HG02943 (cell line): ENCODE results near the gene OBSCN.
"Not testable (repeated sequence)": the region's sequence is repeated elsewhere in the genome, so short reads cannot be mapped to it uniquely, and the experiment has no call there.

Experiments
- ATAC-seq: cut with Tn5 transposase; IDR thresholded peaks from one replicate; pipeline ENCODE4 v1.9.1; 2021; ENCODE audit warnings: mild to moderate bottlenecking, low read depth, moderate library complexity; ENCODE audit not compliant: unreplicated experiment

OBSCN gene

DNA sequence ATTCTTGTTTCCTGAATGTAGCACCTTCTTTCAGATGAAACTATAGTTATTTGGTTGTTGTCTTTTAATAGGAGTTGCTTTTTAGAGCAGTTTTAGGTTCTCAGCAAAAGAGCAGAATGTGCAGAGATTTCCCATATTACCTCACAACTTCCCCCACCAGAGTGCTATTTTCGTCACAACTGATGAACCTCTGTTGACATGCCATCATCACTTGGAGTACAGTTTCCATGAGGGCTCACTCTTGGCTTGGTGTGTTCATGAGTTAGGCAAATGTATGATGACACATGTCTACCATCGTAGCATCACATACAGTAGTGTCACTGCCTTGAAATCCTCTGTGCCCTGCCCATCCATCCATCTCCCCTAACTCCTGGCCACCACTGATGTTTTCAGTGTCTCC is 38.5 kb upstream of the OBSCN start:
- ATAC-seq: no peak

DNA sequence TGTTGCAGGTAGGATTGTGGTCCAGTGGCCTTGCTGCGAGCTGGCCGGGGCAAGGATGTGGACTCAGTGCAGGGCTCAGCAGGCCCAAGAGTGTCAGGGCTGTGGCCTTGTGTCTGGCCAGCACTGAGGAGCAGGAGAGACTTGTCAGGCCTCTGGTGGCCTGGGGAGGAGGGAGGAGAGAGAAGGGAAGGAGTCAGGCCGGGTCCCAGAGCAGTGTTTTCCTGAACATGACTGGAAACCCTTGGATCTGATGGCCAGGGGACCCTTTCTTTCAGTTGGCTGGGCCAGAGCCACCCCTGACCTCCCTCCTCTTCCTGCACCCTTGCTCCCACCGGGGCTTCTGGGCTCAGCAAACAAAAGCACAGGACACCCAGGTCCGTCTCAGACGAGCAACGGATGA is 37.2 kb upstream of the OBSCN start:
- ATAC-seq: no peak

DNA sequence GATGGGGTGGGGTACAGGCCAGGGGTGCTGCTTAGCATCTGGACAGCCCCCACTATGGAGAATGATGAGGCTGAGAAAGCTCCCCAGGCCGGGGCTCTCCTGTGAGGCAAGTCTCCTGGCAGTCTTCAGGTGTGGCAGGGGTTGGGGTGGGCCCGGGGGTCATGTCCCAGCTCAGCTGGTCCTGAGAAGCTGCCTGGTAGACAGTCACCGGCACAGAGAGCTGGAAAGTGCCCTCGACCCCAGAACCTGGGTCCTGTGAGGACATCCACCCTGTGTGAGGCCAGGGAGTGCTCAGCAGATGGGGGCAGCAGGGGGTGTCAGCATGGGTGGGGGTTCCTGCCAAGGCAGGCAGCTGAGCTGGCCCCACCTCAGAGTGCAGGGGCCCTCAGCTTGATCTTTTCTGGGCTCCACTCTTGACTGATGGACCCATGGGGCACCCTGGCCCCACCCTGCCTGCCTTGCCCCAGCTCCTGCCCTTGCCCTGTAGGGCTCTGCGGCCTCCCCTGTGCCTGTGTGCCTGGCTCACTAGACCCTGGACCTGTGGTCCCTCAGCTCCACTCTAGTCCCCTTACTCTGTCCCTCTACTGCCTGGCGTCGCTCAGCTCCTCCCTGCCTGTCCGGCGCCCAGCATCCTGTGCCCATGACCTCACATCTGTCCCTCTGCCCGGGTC is 36.5 kb upstream of the OBSCN start:
- no peak for ATAC-seq

DNA sequence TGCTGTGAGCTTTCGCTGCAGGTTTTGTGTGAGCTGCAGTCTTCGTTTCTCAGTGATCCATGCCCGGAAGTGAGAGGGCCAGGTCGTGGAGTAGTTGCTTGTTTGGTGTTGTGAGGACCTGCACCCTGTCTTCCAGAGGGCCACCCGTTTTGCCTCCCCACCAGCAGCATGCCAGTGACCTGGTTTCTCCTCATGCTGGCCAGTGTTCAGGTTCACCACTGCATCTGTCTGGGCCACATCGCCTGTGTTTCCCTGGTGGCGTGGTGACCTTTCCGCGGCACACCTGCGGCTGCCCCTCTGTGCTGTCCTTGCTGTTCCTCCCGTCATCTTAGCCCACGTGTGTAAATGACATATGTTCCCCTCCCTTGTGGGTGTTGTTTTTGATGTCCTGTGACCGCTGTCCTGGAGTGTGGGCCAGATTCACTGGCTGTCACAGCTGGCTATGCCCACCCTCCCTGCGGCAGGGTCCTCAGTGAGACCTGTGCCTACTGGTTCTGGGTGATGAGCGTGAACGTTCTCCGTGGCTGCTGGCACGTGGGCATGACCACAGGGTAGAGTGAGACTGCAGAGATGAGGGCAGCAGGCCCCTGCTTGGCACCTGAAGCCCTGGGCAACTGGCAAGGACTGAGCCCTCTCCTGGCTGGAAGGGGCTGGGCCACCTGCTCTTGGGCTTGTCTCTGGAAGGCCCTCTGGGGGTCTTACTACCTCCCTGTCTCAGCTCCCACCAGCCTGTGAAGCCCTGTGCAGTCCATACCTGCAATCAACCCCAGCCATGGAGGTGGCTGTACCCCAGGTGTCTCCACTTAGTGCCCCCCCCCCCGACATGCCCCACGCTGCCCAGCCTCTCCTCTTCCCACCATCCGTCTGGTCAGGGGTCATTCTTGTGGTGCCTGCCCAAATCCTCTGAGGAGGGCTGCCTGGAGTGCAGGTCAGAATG is 35.0 kb upstream of the OBSCN start:
- no peak for ATAC-seq

DNA sequence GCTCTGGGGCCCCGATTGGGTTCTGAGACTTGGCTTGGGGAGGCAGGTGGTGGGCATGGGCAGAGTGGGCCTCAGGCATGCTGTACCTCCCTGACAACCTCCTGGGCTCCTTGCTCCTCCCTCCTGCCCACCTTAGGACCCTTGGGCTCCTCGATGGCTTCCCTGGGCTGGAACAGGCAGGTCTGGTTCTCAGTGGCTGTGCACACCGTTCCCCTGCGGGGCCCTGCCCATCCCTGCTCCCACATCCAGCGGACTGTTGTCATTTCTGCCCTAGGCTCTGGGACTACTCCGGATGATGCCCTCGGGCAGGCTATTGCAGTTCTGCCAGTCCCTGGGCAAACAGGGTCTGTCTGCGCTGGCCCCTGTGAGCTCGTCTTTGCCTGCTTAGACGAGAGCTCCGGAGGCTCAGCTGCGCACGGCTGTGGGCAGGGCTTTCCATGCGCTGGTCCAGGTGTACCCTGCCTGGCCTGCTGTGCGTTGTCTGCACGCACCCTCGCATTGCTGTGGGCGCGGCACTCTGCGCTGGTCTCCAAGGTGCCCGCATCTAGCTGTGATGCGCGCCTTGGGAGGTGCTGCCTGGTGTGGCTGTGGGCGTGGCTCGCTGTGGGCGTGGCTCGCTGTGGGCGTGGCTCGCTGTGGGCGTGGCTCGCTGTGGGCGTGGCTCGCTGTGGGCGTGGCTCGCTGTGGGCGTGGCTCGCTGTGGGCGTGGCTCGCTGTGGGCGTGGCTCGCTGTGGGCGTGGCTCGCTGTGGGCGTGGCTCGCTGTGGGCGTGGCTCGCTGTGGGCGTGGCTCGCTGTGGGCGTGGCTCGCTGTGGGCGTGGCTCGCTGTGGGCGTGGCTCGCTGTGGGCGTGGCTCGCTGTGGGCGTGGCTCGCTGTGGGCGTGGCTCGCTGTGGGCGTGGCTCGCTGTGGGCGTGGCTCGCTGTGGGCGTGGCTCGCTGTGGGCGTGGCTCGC is 34.0 kb upstream of the OBSCN start:
- not testable (repeated sequence) for ATAC-seq

DNA sequence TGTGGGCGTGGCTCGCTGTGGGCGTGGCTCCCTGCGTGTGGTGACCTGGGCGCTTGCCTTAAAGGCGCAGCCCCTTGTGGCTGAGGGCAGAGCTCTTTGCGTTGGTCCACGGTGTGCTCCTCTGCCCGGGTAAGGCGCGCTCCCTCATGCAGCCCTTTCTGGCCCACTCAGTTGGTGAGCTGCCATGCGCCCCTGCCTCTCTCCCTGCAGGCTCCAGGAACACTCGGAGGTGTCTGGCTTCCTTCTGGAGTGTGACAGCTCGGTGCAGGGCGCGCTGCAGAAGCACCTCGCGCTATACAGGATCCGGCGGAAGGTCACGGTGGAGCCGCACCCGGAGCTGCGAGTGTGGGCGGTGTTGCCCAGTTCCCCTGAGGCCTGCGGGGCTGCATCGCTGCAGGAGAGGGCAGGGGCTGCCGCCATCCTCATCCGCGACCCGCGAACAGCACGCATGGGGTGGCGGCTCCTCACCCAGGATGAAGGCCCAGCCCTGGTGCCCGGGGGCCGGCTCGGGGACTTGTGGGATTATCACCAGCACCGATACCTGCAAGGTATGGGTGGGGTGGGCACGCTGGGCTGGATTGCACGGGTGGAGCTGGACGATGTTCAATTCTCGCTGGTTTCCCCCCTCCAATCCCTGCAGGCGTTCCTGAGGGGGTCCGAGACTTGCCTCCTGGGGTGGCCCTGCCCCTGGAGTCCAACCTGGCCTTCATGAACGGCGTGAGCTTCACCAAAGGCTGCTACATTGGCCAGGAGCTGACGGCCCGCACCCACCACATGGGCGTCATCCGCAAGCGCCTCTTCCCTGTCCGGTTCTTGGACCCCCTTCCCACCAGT is 33.1 kb upstream of the OBSCN start:
- no peak for ATAC-seq

DNA sequence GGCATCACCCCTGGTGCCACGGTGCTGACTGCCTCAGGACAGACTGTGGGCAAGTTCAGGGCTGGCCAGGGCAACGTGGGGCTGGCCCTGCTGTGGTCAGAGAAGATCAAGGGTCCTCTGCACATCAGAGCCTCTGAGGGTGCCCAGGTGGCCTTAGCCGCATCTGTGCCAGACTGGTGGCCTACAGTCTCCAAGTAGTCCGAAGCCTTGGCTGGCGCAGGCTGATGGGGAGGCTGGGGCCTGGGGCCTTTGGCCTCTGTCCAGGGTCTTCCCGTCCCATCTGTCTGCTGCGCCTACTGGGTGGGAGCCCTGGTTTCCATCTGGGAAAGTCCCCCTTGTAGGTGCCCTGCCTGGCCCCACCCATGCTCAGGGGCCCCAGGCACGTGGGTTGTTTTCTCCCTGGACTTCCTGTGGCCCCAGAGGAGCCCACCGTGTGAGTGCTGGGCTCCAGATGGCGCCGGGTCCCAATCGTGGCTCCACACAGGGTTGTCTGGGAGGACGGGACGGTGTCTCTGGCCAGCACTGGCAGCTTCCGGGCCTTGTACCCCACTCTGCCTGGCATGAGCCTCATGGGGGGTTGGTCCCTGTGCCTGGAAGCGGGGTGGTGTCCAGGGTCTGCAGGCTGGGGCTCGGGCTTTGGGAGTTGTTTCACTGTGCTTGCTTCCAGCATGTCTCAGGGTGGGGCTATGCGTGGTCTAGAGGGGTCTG is 32.4 kb upstream of the OBSCN start:
- ATAC-seq: no peak

DNA sequence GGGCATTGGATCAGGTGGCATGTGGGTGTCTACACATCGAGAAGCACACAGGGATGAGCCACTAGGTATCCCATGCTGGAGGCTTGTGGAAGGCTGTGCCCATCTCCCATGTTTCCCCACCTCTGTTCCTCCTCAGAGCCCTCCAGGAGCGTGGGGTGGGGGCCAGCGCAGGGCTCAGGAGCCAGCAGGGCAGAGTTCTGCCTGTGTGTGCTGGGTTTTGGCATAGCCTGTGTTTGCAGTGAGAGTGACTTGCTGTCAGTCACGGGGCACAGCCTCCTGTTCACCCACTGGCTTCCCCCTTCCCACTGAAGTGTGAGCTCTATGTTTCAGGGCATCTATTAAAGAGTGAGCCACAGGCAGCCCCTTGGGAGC is 31.8 kb upstream of the OBSCN start:
- ATAC-seq: no peak

DNA sequence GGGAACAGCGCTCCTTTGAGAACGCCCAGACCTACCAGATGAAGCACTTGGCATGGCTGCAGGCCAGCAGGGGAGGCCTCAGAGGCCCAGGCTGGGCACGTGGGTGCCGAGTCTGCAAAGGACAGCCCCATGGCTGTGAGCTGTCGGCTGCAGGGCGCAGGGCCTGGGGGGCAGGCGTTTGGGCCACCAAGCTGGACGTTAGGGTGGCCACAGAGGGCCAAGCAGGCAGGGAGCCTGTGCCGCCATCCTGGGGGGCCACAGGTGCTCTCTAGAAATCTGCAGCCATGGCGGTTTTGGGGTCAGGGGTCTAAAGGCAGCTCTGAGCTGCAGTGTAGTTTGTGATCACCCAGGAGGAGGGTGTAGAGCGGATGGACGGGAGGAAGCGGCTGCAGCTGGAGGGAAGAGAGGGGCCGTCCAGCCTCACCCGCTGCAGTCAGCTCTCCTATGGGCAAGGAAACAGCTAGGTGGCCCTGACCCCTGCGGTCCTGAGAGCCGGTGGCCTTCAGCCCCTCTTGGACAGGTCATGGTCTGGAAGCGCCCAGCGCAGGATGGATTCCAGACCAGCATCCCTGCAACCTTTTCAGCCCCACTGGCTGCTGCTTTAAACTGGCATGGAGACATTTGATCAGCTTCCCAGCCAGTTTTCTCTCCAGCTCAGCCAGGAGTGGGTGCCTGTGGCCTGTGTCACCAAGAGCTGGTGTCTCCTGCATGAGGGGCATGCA is 31.2 kb upstream of the OBSCN start:
- ATAC-seq: no peak

DNA sequence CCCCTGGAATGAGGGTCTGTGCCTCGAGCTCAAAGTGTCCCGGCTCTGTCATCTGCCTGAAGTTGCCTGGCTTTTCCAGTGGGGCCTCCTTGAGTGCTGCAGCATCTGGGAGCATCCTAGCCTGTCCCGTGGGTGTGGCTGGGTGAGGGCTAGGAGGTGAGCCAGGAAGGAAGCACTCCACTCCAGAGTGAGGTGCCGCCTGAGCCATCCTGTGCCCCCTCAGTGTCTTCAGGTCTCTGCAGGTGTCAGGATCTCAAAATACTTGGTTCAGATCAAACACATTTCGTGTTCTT is 30.7 kb upstream of the OBSCN start:
- ATAC-seq: no peak

DNA sequence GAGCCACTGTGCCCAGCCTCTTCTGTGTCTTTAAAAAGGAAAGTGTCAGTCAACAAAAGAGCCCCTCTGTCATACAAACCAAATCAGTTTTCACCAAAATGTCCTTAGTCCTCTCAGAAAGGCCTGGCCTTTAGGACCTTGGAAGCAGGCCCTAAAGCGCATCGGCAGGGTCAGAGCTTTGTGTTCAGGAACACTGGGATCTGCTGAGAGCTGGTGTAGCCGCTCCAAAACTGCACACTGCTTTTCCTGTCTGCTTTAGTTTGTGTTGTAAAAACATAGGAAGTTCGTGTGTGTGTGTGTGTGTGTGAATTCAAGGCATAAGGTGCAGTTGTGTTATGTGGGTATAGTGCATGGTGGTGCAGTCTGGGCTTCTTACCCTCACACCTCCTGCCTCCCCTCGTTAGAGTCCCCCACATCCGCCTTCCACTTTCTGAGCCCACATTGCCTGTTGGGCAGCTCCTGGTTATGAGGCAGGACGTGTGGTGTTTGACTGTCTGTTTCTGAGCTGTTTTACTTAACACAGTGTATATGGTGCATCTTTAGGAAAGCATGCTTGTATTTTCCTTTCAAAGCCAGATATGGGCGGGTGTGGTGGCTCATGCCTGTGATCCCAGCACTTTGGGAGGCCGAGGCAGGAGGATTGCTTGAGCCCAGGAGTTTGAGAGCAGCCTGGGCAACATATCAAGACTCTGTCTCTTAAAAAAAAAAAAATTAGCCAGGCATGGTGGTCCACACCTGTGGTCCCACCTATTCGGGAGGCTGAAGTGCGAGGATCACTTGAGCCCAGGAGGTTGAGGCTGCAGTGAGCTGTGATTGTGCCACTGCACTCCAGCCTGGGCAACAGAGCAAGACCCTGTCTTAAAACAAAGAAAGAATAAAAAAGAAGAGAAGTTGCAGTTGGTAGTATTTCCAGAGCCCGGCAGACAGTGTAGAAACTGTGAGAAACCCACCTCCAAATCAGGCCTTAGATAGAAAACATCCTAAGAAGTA is 29.8 kb upstream of the OBSCN start:
- ATAC-seq: no peak

DNA sequence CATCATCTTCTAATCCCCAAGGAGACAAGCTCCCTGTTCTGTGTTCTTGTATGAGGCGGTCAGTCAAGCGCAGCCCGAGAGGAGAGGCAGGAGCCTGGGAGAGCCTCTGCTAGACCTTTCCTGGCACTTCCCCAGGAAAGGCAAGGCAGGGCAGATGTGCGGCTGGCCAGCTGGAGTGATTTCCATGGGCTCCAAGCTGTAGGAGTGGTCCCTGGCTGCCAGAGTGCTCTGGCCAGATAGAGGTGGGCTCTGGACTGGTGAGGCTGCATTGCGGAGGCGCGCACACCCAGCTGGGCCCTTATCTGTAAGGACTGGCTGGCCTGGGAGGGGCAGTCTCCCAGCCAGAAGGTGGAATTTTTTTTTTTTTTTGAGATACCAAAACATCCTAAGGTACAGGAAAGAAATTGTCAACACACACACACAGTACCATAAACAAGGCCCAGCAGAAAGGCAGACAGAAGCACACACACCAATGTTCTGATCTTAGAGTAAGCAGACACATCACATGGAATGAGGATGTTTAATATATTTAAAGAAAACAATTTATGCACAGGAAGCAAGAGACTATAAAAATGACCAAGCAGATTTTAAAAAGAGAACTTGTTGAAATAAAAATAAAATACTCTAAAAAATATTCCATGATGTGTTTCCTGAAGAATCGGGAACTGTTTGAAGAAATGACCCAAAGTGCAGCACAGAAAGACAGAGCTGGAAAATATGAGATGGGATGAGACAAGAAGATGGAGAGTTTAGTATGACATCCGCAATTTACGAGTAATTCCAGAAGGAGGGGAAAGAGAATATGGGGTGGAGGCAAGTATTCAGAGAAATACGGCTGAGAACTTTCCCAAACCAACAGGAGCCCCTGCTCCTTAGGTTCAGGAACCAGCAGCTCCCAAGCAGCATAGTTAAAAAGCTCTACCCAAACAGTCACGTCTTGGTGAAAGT is 28.8 kb upstream of the OBSCN start:
- no peak for ATAC-seq

DNA sequence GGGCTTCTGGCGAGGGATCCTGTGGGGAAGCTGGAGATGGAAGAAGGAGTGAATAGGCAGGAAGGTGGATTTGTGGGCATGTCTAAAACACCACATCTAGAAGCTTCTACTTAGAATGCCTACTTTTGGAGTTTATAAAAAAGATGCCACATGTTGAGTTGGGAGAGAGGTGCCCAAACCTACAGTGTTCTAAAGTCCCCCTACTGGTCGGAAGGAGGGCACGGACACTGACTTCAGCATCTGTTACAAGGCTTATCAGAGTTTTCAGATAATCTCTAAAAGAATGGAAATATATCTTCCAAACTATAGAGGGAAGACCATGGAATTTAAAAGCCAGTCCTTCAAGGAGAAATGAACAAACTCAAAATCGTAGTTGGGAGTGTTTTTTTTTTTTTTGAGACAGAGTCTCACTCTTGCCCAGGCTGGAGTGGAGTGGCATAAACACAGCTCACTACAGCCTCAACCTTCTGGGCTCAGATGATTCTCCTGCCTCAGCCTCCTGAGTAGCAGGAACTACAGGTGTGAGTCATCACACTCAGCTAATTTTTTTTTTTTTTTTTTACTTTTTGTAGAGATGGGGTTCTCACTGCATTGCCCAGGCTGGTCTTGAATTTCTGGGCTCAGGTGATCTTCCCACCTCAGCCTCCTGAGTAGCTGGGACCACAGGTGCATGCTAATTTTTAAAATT is 27.4 kb upstream of the OBSCN start:
- no peak for ATAC-seq

DNA sequence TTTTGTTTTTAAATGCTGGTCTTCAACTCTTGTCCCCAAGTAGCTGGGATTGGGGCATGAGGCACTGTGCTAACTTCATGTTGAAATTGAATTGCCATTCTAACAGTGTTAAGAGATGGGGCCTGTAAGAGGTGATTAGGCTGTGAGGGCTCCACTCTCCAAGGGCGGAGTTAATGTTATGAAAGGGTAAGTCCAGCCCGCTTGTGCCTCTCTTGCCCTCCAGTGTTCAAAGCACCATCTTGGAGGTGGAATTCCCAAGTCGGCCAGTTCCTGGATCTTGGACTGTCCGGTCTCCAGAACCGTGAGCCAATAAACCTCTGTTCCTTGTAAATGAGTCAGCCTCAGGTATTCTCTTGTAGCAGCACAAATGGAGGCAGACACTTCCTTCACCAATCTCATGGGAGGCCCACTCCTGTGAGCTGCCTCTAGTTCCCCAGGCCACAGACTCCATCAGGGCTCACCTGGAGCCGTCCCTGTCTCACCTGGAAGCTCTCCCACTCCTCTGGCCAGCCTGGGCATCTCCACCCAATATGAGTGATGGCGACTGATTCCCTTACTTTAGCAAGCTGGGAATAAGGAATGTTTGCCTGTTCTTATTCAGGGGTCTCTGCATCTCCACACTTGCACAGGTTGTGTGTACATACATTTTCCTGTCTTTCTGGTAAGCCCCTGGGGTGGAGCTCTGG is 26.7 kb upstream of the OBSCN start:
- no peak for ATAC-seq

DNA sequence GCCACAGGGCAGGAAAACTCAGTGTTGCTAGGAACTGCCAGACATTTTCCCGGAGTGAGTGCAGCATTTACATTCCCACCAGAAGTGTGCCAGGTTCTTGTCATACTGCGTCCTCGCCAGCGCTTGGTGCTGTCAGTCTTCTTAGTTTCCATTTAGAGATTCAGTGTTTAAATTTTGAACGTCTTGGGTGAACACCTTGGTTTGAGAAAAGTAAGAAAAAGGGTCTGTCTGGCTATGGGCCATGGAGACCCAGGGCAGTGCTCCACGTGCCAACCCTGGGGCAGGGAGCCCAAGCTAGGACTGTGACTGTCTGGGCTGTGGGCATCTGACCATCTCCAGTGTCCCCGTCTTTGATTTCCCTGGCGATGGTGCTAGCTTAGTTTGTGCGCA is 26.2 kb upstream of the OBSCN start:
- no peak for ATAC-seq
